ENCODE data around the gene ATAD3C.

Gene ATAD3C

GRCh38 chr1:1430114-1430982 lies 19.1 kb upstream of the ATAD3C start:
- DNase-seq (ENCODE audit: low read depth in 3 of 3, low spot score in 1 of 3), result no peak

DNA sequence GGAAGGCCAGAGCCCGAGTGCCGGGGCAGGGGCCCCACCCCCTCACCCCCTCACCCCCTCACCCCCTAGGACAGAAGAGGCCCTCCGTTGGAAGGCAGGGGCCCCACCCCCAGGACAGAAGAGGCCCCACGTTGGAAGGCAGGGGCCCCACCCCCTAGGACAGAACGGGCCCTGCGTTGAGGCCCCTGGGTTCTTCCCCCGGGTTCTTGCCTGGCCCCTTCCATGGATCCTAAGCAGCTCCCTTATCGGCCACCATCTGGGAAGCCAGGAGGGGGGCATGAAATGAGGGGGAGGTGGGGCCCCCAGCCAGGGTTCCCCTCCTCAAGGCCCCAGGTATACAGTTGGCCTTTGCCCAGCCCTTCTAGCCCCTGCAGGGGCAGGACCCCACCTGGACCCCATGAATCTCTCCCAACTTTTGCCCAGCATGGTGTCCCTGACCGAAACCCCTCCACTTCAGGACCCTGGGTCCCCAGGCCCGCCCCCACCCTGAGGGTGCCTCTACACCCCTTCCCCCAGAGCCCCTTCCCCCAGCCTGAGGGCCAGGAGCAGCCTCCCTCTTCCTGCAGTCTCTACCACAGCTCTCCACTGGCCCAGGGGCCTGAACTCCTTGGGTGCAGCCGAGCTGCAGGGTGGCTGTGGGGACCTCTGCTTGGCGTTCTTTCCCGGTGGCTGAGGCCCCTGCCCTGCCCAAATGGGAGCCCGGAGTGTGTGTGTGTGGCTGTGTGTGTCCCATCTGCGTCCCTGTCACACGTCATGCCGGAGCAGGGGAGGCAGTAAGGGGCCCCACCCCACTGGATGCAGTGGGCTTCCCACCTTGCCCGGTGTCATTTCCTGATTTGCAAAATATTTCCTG lies 18.3 kb upstream of the ATAD3C start:
- no peak for DNase-seq (ENCODE audit: low read depth in 3 of 3, low spot score in 1 of 3)

- no peak for DNase-seq (ENCODE audit: low read depth in 3 of 3, low spot score in 1 of 3)
These were observed 17.6 kb upstream of the ATAD3C start for GRCh38 chr1:1431845-1432273.

- no peak for DNase-seq (ENCODE audit: low read depth in 3 of 3, low spot score in 1 of 3)
These were observed 17.1 kb upstream of the ATAD3C start for GRCh38 chr1:1432274-1432950.

DNA sequence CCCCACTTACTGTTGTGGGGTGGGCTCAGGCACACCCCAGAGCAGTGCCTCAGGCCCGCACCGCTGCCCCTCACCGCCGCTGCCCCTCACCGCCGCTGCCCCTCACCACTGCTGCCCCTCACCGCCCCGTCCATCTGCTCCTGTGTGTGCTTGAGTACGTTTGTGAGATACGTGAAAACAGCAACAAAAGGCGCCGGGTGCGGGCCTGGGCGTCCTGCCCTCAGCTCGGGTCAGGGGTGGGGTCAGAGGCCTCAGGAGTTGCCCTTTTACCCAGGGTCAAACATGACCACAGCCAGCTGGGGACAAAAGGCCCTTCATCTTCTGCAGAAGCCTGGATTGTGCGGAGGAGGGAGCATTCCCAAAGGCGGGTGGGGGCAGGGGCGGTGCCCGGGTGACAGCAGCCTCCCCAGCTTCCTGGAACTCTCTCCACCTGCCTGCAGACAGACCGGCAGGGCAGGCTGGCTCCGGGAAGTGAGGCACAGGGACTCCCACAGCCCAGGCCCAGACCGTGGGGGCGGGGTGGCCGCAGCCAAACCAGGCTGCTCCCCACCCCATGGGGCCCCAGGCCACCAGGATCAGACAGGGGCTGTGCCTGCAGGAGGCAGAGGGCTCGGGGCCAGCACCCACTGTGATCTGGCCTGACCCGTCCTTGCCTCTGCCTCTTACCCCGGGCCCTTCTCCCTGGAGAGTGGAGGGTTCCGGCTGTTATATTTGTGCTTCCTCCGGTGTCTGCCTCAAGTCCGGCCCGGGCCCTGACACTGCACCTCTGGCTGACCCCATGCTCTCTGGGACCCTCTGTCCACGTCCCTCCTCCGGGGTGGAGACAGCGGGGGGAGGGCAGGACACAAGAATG lies 16.3 kb upstream of the ATAD3C start:
- no peak for DNase-seq (ENCODE audit: low read depth in 3 of 3, low spot score in 1 of 3)

DNA sequence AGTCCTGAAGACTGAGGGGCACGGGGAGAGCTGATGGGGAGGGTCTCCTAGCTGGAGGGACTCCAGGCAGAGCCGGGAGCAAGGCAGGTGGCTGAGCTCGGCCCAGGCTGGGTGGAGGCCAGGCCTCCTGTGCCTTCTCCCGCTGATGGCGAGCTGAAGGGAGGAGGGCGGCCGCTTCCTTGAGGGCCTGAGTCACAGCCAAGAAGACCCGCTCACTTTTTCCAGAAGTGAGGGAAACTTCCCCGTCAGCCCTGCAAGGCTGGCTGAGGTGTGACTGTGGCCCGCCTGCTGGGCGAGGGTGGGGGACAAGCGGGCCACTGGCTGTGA lies 15.7 kb upstream of the ATAD3C start:
- peak in 1 of 3 donors; percentile 25 for DNase-seq (ENCODE audit: low read depth in 3 of 3, low spot score in 1 of 3)

GRCh38 chr1:1434131-1434823 lies 15.2 kb upstream of the ATAD3C start:
- no peak for DNase-seq (ENCODE audit: low read depth in 3 of 3, low spot score in 1 of 3)

DNA sequence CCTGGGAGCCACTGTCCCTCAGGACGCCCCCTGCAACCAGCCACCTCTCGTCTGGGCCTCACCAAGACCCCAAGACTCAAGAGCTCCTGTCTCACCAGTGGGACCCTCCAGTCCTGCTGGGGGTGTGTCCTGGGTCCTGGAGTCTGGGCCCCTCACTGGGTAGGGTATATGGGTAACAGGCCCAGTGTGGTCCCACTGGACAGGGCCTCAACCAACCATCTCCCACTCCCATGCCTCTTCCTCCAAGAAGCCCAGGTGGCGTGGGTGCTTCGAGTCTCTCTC lies 14.7 kb upstream of the ATAD3C start:
- no peak for DNase-seq (ENCODE audit: low read depth in 3 of 3, low spot score in 1 of 3)

DNA sequence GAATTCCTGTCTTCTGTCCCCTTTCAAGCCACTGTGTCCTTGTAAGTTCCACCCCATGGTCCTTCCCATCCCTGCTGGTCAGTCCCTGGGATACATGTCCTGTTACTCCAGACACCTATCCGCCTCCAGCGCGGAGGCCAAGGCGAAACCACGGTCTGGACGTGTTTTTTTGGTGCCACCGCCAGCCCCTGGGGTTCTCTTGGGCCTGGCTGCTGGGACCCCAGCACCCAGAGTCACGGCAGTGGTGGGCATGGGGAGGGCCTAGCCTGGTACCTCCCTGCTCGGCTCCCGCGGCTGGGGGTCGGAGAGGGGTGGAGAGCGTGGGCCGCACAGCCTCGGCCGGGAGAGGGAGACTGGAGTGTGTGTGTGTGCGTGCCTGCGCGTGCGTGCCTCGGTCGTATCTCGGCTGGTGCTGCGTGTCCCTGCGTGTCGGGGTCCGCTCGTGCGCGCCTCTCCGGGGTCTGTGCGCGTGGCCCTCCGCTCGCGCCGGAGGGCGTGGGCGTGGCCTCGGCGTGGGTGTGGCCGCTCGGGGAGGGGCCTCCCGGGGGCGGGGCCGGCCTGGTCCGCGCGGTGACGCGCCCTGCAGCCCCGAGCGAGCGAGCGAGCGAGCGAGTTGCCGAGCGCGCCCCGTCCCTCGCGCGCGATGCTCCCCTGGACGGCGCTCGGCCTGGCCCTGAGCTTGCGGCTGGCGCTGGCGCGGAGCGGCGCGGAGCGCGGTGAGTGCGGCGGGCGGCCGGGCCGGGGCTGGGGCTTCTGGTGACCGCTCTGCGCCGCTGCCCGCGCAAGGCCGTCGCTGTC lies 14.2 kb upstream of the ATAD3C start, which contains the start of gene VWA1:
TSS of gene VWA1 (plus strand) at position 585 of the 798 bp plus-strand sequence. CDS start at position 644, 59 bp downstream.
- DNase-seq (ENCODE audit: low read depth in 3 of 3, low spot score in 1 of 3), result peak; percentile 6 to 53 (median 25)

GRCh38 chr1:1435911-1436629 lies 13.4 kb upstream of the ATAD3C start:
- no peak for DNase-seq (ENCODE audit: low read depth in 3 of 3, low spot score in 1 of 3)

- no peak for DNase-seq (ENCODE audit: low read depth in 3 of 3, low spot score in 1 of 3)
These were observed 12.9 kb upstream of the ATAD3C start for GRCh38 chr1:1436630-1437032.

DNA sequence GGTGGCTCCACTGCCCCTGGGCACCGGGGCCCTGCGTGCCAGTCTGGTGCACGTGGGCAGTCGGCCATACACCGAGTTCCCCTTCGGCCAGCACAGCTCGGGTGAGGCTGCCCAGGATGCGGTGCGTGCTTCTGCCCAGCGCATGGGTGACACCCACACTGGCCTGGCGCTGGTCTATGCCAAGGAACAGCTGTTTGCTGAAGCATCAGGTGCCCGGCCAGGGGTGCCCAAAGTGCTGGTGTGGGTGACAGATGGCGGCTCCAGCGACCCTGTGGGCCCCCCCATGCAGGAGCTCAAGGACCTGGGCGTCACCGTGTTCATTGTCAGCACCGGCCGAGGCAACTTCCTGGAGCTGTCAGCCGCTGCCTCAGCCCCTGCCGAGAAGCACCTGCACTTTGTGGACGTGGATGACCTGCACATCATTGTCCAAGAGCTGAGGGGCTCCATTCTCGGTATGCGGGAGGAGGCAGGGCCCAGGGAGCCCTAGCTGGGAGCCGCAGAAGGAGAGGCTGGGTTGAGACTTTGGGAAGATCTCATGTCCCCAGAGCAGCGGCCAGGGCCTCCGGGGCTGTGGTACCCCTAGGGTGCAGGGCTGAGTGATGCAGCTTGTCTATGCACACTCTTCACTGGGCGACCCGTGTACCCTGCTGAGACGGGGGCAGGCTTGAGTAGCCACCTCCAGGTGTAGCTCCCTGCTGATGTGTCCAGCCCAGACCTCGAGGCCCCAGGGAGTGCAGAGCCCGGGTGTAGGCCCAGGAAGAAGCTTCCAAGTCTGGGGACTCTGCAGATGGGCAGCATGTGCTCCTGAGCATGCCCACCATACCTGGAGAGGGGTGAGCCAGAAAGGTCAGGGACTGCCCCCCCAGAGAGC lies 12.2 kb upstream of the ATAD3C start:
- DNase-seq (ENCODE audit: low read depth in 3 of 3, low spot score in 1 of 3), result no peak

- DNase-seq (ENCODE audit: low read depth in 3 of 3, low spot score in 1 of 3), result no peak
These were observed 11.5 kb upstream of the ATAD3C start for GRCh38 chr1:1437904-1438376.

DNA sequence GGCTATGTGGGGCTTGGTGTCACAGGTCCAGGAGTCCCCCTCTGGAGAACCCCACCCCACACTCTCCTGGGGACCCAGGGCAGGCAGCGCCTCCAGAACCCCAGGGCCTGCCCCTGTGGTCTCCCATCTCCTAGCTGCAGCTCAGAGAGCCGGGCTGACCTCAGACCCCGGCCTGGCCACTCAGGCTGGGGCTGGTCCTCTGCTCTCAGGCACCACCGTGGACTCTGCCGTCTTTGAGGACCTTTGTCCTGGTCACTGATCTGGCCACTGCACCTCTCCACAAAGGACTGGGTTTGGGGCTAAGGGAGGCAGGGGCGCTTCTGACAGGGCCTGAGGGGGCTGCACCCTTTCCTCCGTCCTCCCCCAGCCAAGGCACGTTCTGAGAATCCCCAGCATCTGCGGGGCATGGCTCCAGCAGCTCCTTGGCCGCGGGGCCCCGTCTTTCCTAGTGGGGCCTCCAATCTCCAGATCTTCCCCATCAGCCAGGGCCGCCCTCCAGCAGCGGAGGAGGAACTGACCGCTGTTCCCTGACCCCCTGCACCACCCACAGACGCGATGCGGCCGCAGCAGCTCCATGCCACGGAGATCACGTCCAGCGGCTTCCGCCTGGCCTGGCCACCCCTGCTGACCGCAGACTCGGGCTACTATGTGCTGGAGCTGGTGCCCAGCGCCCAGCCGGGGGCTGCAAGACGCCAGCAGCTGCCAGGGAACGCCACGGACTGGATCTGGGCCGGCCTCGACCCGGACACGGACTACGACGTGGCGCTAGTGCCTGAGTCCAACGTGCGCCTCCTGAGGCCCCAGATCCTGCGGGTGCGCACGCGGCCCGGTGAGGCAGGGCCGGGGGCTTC lies 10.7 kb upstream of the ATAD3C start:
- DNase-seq (ENCODE audit: low read depth in 3 of 3, low spot score in 1 of 3), result no peak

DNA sequence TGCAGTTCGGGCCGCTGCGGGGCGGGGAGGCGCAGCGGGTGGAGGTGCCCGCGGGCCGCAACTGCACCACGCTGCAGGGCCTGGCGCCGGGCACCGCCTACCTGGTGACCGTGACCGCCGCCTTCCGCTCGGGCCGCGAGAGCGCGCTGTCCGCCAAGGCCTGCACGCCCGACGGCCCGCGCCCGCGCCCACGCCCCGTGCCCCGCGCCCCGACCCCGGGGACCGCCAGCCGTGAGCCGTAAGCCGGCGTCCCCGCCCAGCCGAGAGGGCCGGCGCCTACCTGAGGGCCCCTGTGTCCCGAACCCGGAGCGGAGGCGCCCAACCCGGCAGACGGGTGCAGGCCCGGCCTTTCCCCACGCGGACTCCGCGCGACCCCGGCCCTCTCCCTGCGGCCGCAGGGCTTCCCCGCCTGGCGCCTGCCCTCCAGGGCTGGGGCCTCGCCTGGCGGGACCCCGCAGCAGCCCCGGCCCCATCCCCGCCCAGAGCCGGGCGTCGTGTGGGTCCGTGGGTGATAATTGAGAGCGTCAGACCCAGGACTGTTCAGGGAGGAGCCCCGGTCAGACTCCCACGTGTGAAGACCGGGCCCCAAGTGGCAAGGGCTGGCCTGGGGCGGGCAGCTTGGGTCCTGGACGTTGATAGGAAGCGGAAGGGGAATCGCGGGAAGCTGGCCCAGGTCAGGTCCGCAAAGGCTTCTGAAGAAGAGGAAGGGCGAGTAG lies 9.8 kb upstream of the ATAD3C start:
- DNase-seq (ENCODE audit: low read depth in 3 of 3, low spot score in 1 of 3), result no peak

All from stimulated activated CD4-positive, alpha-beta T cell treated with anti-CD3 and anti-CD28 coated beads, TNF-alpha, amount 100 ng/mL, for 1 hour (primary cell).